DND-41 (cell line): Measurements from ENCODE around the gene SLC27A6.

ENCODE experiments used
- EZH2 ChIP-seq: IDR thresholded peaks from 3 replicates; pipeline ENCODE4 v1.6.1; 2012; ENCODE audit warnings: borderline replicate concordance, low read depth, mild to moderate bottlenecking, moderate library complexity, low read length, inconsistent platforms; ENCODE audit not compliant: severe bottlenecking
- TF ChIP-seq, protein P1 (sequence below): IDR thresholded peaks from 2 replicates; pipeline ENCODE4 v1.5.1; 2012; ENCODE audit warnings: borderline replicate concordance, low read length, moderate library complexity, mild to moderate bottlenecking; ENCODE audit not compliant: poor library complexity, severe bottlenecking; ENCODE audit errors: extremely low read depth

DNA sequence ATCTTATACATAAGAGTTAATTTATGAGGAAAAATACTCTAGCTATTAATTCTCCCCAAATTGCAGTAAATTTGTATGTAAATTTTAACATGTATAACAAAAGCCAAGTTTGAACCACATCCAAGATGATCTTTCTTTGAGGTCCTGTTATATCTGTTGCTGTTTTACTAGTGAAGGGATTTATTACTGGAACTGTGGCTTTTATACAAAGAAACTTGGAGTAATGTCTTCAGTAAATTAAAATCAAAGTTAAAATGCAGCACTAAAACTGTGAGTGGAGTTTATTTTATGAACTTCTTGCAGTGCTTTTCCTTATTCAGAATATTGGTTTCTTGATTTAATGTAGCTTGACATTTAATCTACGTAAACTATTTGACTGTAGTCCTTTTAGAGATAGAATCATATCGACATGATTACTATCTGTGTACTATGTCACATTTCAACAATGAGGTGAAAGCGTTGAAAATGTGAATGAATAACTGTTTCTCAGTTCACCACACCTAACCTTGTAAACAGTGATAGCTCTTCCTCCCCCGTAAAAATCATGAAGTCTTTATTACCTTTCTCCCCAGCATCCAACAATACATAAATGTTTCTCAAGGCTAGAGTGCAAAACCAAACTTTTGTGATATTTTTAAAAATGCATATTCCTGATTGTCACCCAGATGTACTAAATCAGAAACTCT lies 76.1 kb downstream of the SLC27A6 start:
- TF ChIP-seq, protein P1, sequence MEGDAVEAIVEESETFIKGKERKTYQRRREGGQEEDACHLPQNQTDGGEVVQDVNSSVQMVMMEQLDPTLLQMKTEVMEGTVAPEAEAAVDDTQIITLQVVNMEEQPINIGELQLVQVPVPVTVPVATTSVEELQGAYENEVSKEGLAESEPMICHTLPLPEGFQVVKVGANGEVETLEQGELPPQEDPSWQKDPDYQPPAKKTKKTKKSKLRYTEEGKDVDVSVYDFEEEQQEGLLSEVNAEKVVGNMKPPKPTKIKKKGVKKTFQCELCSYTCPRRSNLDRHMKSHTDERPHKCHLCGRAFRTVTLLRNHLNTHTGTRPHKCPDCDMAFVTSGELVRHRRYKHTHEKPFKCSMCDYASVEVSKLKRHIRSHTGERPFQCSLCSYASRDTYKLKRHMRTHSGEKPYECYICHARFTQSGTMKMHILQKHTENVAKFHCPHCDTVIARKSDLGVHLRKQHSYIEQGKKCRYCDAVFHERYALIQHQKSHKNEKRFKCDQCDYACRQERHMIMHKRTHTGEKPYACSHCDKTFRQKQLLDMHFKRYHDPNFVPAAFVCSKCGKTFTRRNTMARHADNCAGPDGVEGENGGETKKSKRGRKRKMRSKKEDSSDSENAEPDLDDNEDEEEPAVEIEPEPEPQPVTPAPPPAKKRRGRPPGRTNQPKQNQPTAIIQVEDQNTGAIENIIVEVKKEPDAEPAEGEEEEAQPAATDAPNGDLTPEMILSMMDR: no peak
- TF ChIP-seq EZH2: no peak
